Gastroesophageal sphincter (tissue), 3 donors: ENCODE data around the gene UPF3A.

Experiments
- EP300 ChIP-seq: sonication (generic); formaldehyde crosslinking; IDR thresholded peaks from one replicate; pipeline ENCODE4 v1.6.1; 2017; ENCODE audit warnings: antibody characterized with exemption, mild to moderate bottlenecking
- POLR2A ChIP-seq, 2 donors: fragments of 450-650 bp; IDR thresholded peaks; one replicate each; pipeline ENCODE4 v1.6.1; 2017; ENCODE audit warnings: antibody characterized with exemption in 2 of 2, mild to moderate bottlenecking in 2 of 2, moderate library complexity in 1 of 2
- POLR2AphosphoS5 ChIP-seq: sonication (generic); formaldehyde crosslinking; IDR thresholded peaks from one replicate; pipeline ENCODE4 v1.6.1; 2017; ENCODE audit warnings: antibody characterized with exemption
- TF ChIP-seq, protein P1 (sequence below), 4 experiments: fragments of 200-600 bp in 2 of 4; fragments of 450-650 bp in 2 of 4; sonication (generic) in 1 of 4; IDR thresholded peaks; one replicate each; pipeline ENCODE4 v1.5.1; 2017 to 2019; ENCODE audit warnings: antibody characterized with exemption in 4 of 4, mild to moderate bottlenecking in 2 of 4, moderate library complexity in 2 of 4

DNA sequence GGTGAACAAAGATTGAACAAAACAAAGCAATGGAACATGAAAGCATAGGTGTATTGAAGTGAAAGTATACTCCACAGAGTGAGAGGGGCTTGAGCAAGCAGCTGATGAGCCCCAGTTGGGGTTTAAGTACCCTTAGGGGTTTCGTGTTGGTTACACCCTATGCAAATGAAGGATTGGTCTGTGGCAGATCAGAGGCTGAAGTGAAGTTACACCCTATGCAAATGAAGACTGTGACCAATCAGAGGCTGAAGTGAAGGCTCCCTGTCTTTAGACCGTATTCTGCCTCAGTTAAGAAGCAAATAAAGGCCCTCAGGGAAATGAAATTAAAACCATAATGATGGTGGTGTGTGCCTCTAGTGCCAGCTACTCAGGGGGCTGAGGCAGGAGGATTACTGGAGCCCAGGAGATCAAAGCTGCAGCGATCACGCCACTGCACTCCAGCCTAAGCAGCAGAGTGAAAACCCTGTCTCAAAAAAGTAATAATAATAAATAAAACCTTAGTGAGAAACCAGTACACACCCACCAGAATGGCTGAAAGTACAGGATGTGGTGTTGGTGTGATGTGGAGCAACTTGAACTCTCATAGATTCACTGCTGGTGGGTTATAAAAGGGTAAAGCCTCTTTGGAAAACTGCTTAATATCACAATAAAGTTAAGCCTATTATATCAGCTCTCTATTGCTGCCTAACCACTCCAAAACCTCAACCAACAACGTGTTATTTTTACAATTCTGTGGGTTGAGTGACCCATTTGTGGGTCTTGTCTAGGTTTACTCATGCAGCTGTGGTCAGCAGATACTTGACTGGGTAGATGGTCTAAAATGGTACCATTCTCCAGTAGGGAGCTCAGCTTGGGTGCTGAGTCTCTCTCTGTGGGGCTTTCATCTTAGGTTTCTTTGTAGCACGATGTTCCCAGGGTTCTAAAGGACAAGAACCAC lies 12.8 kb upstream of the UPF3A start:
- TF ChIP-seq, protein P1, sequence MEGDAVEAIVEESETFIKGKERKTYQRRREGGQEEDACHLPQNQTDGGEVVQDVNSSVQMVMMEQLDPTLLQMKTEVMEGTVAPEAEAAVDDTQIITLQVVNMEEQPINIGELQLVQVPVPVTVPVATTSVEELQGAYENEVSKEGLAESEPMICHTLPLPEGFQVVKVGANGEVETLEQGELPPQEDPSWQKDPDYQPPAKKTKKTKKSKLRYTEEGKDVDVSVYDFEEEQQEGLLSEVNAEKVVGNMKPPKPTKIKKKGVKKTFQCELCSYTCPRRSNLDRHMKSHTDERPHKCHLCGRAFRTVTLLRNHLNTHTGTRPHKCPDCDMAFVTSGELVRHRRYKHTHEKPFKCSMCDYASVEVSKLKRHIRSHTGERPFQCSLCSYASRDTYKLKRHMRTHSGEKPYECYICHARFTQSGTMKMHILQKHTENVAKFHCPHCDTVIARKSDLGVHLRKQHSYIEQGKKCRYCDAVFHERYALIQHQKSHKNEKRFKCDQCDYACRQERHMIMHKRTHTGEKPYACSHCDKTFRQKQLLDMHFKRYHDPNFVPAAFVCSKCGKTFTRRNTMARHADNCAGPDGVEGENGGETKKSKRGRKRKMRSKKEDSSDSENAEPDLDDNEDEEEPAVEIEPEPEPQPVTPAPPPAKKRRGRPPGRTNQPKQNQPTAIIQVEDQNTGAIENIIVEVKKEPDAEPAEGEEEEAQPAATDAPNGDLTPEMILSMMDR (IDR thresholded peaks at IDR 0.05) = no peak
- TF ChIP-seq POLR2A (IDR thresholded peaks at IDR 0.05) = no peak
- TF ChIP-seq EP300 = no peak
- TF ChIP-seq POLR2AphosphoS5 = no peak
